HepG2 (cell line): ENCODE results near the gene GRM4. TPM values are rescaled to one million over a fixed set of nuclear protein-coding genes. Genes with fewer than 3 reads are reported as not detected.

Source experiments
- ATAC-seq: fragments of 200-7000 bp; cut with Tn5 transposase; 3 replicates; pipeline ENCODE4 v1.9.1; 2020; ENCODE audit warnings: mild to moderate bottlenecking, moderate library complexity
- BruUV-seq: library from RNA; stranded (reverse); fragments of 400-500 nt; replicated peaks from 2 replicates; lab custom pipeline; 2021; lab: Mats Ljungman, UMichigan
- CTCF ChIA-PET: fragments of 300-600 bp; formaldehyde crosslinking; extraction: SDS; loops from one replicate; lab custom pipeline; 2021; ENCODE audit warnings: low total read pairs, inconsistent platforms, low intra/inter-chr PET ratio; lab: Yijun Ruan, JAX
- POLR2A ChIA-PET: fragments of 350-600 bp; sonication (Branson Sonifier 250); formaldehyde crosslinking; loops from one replicate; lab custom pipeline; 2020; ENCODE audit warnings: antibody characterized with exemption, inconsistent platforms; lab: Yijun Ruan, JAX
- DNase-seq: peaks from one replicate; pipeline ENCODE4 v3.0.0-alpha.2; 2015; ENCODE audit warnings: low spot score
- FAIRE-seq: peaks from 3 replicates; lab custom pipeline; 2011; peaks lifted over from hg19 to GRCh38; lab: Jason Lieb, UNC
- H2AFZ ChIP-seq: one replicate; pipeline ENCODE4 v1.6.1; 2011; ENCODE audit warnings: low read length, inconsistent platforms
- H3K27ac ChIP-seq: fragments of 300-600 bp; 3 replicates; pipeline ENCODE4 v1.8.0; 2011; ENCODE audit warnings: mixed run types, mild to moderate bottlenecking, mixed read lengths, low read length, inconsistent platforms; ENCODE audit not compliant: insufficient read depth; ENCODE audit errors: extremely low read length
- H3K27me3 ChIP-seq, 2 experiments: fragments of 200-600 bp in 1 of 2; 2 replicates in 1 of 2; 3 replicates in 1 of 2; pipeline versions ENCODE4 v1.6.0 to v1.8.0; 2011; ENCODE audit warnings: low read length in 2 of 2, mild to moderate bottlenecking in 2 of 2, moderate library complexity in 2 of 2, inconsistent platforms in 1 of 2; ENCODE audit not compliant: insufficient read depth in 2 of 2, control insufficient read depth in 1 of 2
- H3K36me3 ChIP-seq, 2 experiments: fragments of 200-600 bp in 1 of 2; replicated peaks in 1 of 2; 2 replicates in 1 of 2; 3 replicates in 1 of 2; pipeline versions ENCODE4 v1.5.1 to v1.8.0; 2011; ENCODE audit warnings: low read length in 2 of 2, inconsistent platforms in 1 of 2; ENCODE audit not compliant: insufficient read depth in 2 of 2, control insufficient read depth in 1 of 2
- H3K4me1 ChIP-seq: 2 replicates; pipeline ENCODE4 v1.5.1; 2012; ENCODE audit warnings: low read length, inconsistent platforms; ENCODE audit not compliant: insufficient read depth
- H3K4me2 ChIP-seq: 2 replicates; pipeline ENCODE4 v1.6.0; 2011; ENCODE audit warnings: low read depth, low read length, inconsistent platforms
- H3K4me3 ChIP-seq, 3 experiments: fragments of 200-600 bp in 1 of 3; sonication (generic), shearing (Covaris generic) in 1 of 3; replicated peaks in 1 of 3; 2 replicates each; pipeline ENCODE4 v1.5.1; 2011 to 2016; ENCODE audit warnings: low read length in 3 of 3, inconsistent platforms in 2 of 3, low read depth in 2 of 3, mild to moderate bottlenecking in 2 of 3, control low read depth in 1 of 3, mixed read lengths in 1 of 3; ENCODE audit not compliant: insufficient read depth in 1 of 3
- H3K79me2 ChIP-seq: one replicate; pipeline ENCODE4 v1.6.1; 2011; ENCODE audit warnings: low read length, inconsistent platforms; ENCODE audit not compliant: insufficient read depth
- H3K9ac ChIP-seq: 2 replicates; pipeline ENCODE4 v1.6.0; 2011; ENCODE audit warnings: mild to moderate bottlenecking, low read depth, low read length, inconsistent platforms; ENCODE audit not compliant: insufficient read depth
- H3K9me3 ChIP-seq: 2 replicates; pipeline ENCODE4 v1.5.1; 2012; ENCODE audit warnings: mild to moderate bottlenecking, low read length
- H4K20me1 ChIP-seq: 2 replicates; pipeline ENCODE4 v1.6.0; 2011; ENCODE audit warnings: inconsistent platforms, mild to moderate bottlenecking, low read length, moderate library complexity; ENCODE audit not compliant: insufficient read depth
- JUND ChIP-seq: sonication (generic); formaldehyde crosslinking; IDR thresholded peaks from 2 replicates; pipeline ENCODE4 v1.8.0; 2022; ENCODE audit warnings: mild to moderate bottlenecking, missing genetic modification reagents
- LCORL ChIP-seq, 2 experiments: fragments of 450-650 bp in 1 of 2; sonication (generic) in 1 of 2; formaldehyde crosslinking in 1 of 2; IDR thresholded peaks; 2 replicates each; pipeline versions ENCODE4 v1.5.0 to v1.6.1; 2017 to 2020; ENCODE audit warnings: antibody characterized with exemption in 1 of 2, missing genetic modification reagents in 1 of 2
- RAD51 ChIP-seq: fragments of 450-650 bp; IDR thresholded peaks from 2 replicates; pipeline ENCODE4 v1.6.1; 2016; ENCODE audit warnings: borderline replicate concordance
- SNRNP70 ChIP-seq: fragments of 200-400 bp; formaldehyde crosslinking; IDR thresholded peaks from 2 replicates; pipeline ENCODE4 v1.6.1; 2017; ENCODE audit warnings: mild to moderate bottlenecking, low read depth, low read length, moderate library complexity
- ZBTB21 ChIP-seq: sonication (generic); formaldehyde crosslinking; IDR thresholded peaks from 2 replicates; pipeline ENCODE4 v1.4.0; 2020; ENCODE audit warnings: missing genetic modification reagents
- ZNF557 ChIP-seq: sonication (generic); formaldehyde crosslinking; IDR thresholded peaks from 2 replicates; pipeline ENCODE4 v1.4.0; 2020; ENCODE audit warnings: missing genetic modification reagents
- ZNF563 ChIP-seq: sonication (generic); formaldehyde crosslinking; IDR thresholded peaks from 2 replicates; pipeline ENCODE4 v1.8.0; 2022; ENCODE audit warnings: mild to moderate bottlenecking, moderate library complexity, missing genetic modification reagents
- ZNF639 ChIP-seq: conservative IDR thresholded peaks from 2 replicates; pipeline ENCODE4 v1.6.1; 2018; ENCODE audit warnings: missing genetic modification reagents
- WGBS: methylation state at CpG from one replicate; pipeline ENCODE4 v1.1.6; 2017; ENCODE audit warnings: low lambda C conversion rate; 5-methylcytosine and 5-hydroxymethylcytosine counted together
- in situ Hi-C: cut with HindIII; loops from 2 replicates; pipeline ENCODE4 v1.10.0; 2017; ENCODE audit warnings: low pct_unique_long_range_greater_than_20kb; ENCODE audit not compliant: extremely low pct_ligation_motif_present
- intact Hi-C: fragments of 100-400 bp; cut with micrococcal nuclease; formaldehyde crosslinking; loops from one replicate; pipeline ENCODE4 v1.10.0; 2022; ENCODE audit not compliant: unreplicated experiment
- polyA plus RNA-seq, 8 experiments: library from polyadenylated mRNA; depleted of rRNA in 3 of 8; stranded (reverse) in 7 of 8; unstranded in 1 of 8; fragments of >200 nt; fragmentation: Illumina TruSeq in 4 of 8; extraction: Trizol in 4 of 8; gene quantifications; 2 replicates each; pipeline versions ENCODE4 v1.2.1 to v1.2.3, GENCODE V29; 2011 to 2016; ENCODE audit warnings: low read depth in 4 of 8, missing spikeins in 1 of 8, mixed read lengths in 1 of 8; ENCODE audit not compliant: insufficient read depth in 1 of 8
- total RNA-seq, 5 experiments: library from RNA; depleted of rRNA; stranded (reverse); fragments of >200 nt; fragmentation: Illumina TruSeq; extraction: Trizol; gene quantifications; 2 replicates each; pipeline ENCODE4 v1.2.3, GENCODE V29; 2016; ENCODE audit warnings: low read depth in 1 of 5
- TF ChIP-seq, protein P1 (sequence below): IDR thresholded peaks from 2 replicates; pipeline ENCODE4 v1.6.1; 2016; ENCODE audit warnings: mild to moderate bottlenecking, missing biosample characterization, missing genetic modification reagents
- TF ChIP-seq, protein P2 (sequence below): IDR thresholded peaks from 2 replicates; pipeline ENCODE4 v1.6.1; 2016; ENCODE audit warnings: missing compliant biosample characterization, missing genetic modification reagents, borderline replicate concordance

The GRM4 gene
- total and polyA plus RNA-seq, 2 of the 13 experiments (the other 11 are each of a cell fraction or from before 2014, with no cell fraction given), result not detected

DNA sequence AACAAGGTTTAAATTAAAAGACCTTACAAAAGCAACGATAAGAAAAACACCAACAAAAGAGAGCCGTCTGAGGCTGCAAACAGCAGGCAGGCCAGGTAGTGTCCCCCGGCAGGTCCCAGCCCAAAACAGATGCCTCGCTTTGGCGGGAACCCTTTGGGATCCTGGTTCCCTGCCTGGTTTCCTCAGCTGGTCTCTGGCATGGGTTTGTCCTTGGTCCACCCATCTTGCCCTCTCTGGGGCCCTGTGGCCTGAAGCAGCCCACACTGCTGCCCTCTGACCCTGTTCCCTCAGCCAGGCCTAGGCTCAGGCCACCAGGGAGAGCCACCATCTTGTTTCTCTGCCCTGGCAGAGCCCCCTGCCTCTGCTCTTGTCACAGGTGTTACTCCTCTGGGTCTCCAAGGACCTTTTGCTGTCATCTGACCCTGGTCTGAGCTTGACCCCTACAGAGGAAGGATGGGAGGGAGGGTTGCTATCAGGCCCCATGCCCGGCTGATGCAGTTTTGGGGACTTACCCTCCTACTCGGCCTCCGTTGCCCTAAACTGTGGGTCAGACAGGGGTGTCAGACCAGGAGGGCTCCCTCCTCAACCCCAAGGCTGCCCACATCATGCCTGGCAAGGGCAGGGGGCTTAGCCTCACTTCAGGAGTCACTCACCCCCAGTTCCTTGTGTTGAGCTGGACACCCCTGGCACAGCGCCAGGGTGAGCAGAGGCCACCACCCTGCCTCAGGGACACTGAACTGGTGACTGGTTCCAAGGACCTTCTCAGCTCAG lies 30.6 kb upstream of the GRM4 start:
- no peak for ATAC-seq

GRCh38 chr6:34174846-34175399 lies 29.0 kb upstream of the GRM4 start:
- in situ Hi-C loops, result no loop called here
- Histone ChIP-seq H3K4me3 (no peak overlapping the region), H3K27ac (no peak overlapping the region), H3K9ac (no peak overlapping the region), H3K27me3 (peaks cover 5 to 20% of the 10 kb centered on the region in 2 experiments; a peak in 3 of 5 replicates), H3K4me1 (no peaks in the 10 kb centered on the region)
- CTCF ChIA-PET, result no interaction called here
- no peak for DNase-seq
- TF ChIP-seq, protein P1, sequence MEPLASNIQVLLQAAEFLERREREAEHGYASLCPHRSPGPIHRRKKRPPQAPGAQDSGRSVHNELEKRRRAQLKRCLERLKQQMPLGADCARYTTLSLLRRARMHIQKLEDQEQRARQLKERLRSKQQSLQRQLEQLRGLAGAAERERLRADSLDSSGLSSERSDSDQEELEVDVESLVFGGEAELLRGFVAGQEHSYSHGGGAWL (CRISPR knock-in tag), result no peak
- TF ChIP-seq, protein P2, sequence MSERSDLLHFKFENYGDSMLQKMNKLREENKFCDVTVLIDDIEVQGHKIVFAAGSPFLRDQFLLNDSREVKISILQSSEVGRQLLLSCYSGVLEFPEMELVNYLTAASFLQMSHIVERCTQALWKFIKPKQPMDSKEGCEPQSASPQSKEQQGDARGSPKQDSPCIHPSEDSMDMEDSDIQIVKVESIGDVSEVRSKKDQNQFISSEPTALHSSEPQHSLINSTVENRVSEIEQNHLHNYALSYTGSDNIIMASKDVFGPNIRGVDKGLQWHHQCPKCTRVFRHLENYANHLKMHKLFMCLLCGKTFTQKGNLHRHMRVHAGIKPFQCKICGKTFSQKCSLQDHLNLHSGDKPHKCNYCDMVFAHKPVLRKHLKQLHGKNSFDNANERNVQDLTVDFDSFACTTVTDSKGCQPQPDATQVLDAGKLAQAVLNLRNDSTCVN (CRISPR knock-in tag), result no peak
- TF ChIP-seq ZNF557 (no peak), SNRNP70 (no peak), RAD51 (no peak), JUND (CRISPR knock-in tag) (no peak), ZNF563 (CRISPR knock-in tag) (no peak), ZBTB21 (CRISPR knock-in tag) (no peak)
- TF ChIP-seq, all 625 proteins: peak for 0
- H3K36me3 ChIP-seq, result no peaks in the 10 kb centered on the region
- no peak for FAIRE-seq
- no peaks in the 10 kb centered on the region for H3K79me2 ChIP-seq
- POLR2A ChIA-PET, result no interaction called here
- no peaks in the 10 kb centered on the region for H4K20me1 ChIP-seq
- no TSS peak for BruUV-seq
- H2AFZ ChIP-seq, result no peak overlapping the region
- 11% methylated on average over 3 of the region's 3 CpGs for WGBS
- no peak for ATAC-seq
- intact Hi-C loops, result no loop called here
- no peaks in the 10 kb centered on the region for H3K9me3 ChIP-seq
- no peak overlapping the region for H3K4me2 ChIP-seq

More for the DNA sequence above, 30.6 kb upstream of the GRM4 start:
- DNase-seq, result no peak
- in situ Hi-C loops (no loop called here), intact Hi-C loops (no loop called here)
- Histone ChIP-seq H3K36me3 (no peaks in the 10 kb centered on the region), H3K4me3 (no peak overlapping the region), H3K9ac (no peak overlapping the region), H3K27ac (no peak overlapping the region), H3K4me2 (no peak overlapping the region), H3K27me3 (peaks cover 5 to 20% of the 10 kb centered on the region in 2 experiments; a peak in 3 of 5 replicates), H3K9me3 (no peaks in the 10 kb centered on the region), H2AFZ (no peak overlapping the region), H3K4me1 (no peaks in the 10 kb centered on the region), H3K79me2 (no peaks in the 10 kb centered on the region), H4K20me1 (no peaks in the 10 kb centered on the region)
- BruUV-seq, result no TSS peak
- TF ChIP-seq LCORL (IDR thresholded peaks at IDR 0.05) (peak; percentile 59; the same call in 1 of the 2 replicates), LCORL (CRISPR knock-in tag; IDR thresholded peaks at IDR 0.05) (no peak), ZNF639 (CRISPR knock-in tag) (no peak)
- WGBS, result 59% methylated on average over 9 of the region's 9 CpGs
- FAIRE-seq, result no peak
- ChIA-PET POLR2A (no interaction called here), CTCF (no interaction called here)
